NB4 (cell line): Measurements from ENCODE around the gene MOXD1.

ENCODE experiments used
- DNase-seq: peaks from one replicate; pipeline ENCODE4 v3.0.0; 2010; ENCODE audit warnings: low read depth
- H3K4me3 ChIP-seq: one replicate; pipeline ENCODE4 v1.5.1; 2011; ENCODE audit warnings: mild to moderate bottlenecking, low read depth, low read length, moderate library complexity
- MYC ChIP-seq: IDR thresholded peaks from 2 replicates; pipeline ENCODE4 v1.6.1; 2011; ENCODE audit warnings: low read depth, low read length
- POLR2A ChIP-seq: IDR thresholded peaks from 2 replicates; pipeline ENCODE4 v1.6.1; 2011; ENCODE audit warnings: mild to moderate bottlenecking; ENCODE audit not compliant: insufficient read length; ENCODE audit errors: extremely low read depth
- TF ChIP-seq, protein P1 (sequence below): IDR thresholded peaks from one replicate; pipeline ENCODE4 v1.5.1; 2012; ENCODE audit warnings: low read depth, low read length
- TF ChIP-seq, protein P2 (sequence below): IDR thresholded peaks from 2 replicates; pipeline ENCODE4 v1.6.1; 2011; ENCODE audit warnings: low read depth, low read length

MOXD1 gene

DNA sequence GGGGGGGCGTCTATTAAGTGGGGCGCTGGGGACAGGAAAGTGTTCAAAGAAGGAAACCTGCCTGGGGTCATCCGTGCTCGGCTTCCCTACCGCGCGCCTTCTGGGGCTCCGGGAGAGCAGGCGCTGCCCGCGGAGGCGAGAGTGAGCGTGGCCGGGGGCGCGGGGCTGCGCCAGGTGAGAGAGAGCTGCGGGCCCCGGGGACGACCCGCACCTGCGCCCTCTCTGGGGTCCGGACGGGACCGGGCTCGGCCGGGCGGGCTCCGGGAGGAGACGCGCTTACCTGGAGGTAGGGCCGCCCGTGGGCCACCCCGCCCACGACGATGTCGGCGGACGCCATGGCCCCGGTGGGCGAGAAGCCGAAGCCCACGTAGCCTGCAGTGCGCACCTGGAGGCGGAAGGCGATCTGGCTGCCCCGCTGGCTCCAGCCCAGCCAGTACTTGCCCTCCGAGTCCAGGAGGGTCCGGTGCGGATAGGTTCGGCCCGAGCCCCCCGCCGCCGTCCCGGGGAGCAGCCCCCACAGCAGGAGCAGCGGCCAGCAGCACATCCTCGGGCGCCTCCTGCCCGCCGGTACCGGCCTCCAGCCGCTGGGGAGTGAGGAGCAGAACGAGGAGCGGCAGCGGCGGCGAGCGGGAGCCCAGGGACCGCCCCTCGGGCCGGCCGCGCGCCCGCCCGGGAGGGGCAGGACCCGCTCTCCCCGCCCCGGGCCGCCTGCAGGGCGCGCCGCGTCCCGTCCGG lies at the start of gene MOXD1:
Gene MOXD1 (minus strand): TSS at position 593 of the 735 bp plus-strand sequence. CDS start 49 bp downstream, at position 544.
- TF ChIP-seq POLR2A: no peak
- TF ChIP-seq, protein P1, sequence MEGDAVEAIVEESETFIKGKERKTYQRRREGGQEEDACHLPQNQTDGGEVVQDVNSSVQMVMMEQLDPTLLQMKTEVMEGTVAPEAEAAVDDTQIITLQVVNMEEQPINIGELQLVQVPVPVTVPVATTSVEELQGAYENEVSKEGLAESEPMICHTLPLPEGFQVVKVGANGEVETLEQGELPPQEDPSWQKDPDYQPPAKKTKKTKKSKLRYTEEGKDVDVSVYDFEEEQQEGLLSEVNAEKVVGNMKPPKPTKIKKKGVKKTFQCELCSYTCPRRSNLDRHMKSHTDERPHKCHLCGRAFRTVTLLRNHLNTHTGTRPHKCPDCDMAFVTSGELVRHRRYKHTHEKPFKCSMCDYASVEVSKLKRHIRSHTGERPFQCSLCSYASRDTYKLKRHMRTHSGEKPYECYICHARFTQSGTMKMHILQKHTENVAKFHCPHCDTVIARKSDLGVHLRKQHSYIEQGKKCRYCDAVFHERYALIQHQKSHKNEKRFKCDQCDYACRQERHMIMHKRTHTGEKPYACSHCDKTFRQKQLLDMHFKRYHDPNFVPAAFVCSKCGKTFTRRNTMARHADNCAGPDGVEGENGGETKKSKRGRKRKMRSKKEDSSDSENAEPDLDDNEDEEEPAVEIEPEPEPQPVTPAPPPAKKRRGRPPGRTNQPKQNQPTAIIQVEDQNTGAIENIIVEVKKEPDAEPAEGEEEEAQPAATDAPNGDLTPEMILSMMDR: no peak
- TF ChIP-seq, protein P2, sequence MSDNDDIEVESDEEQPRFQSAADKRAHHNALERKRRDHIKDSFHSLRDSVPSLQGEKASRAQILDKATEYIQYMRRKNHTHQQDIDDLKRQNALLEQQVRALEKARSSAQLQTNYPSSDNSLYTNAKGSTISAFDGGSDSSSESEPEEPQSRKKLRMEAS: no peak
- TF ChIP-seq MYC: no peak
- DNase-seq: no peak
- no peak within 1 kb of the TSS for H3K4me3 ChIP-seq

DNA sequence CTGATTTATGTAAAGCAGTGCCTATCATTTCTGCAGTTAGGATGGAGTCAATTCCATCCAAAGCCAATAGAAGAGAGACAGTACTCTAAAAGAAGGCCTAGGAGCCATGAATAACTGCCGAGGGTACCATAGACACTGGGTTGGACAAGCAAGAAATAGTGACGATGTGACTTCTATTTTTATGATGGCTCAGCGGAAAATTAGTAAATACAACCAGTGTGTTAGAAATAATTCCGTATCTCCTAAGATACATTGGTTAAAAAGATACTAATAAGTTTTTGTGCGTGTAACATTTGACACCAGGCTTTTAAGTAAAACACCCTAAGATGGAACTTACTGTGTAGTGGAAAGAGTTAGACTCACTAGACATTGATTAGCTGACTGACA lies 45.6 kb upstream of the MOXD1 start:
- H3K4me3 ChIP-seq: no peak overlapping the region
- TF ChIP-seq, protein P2: no peak
- TF ChIP-seq POLR2A: no peak
- TF ChIP-seq MYC: no peak
- TF ChIP-seq, protein P1: no peak
- DNase-seq: no peak

DNA sequence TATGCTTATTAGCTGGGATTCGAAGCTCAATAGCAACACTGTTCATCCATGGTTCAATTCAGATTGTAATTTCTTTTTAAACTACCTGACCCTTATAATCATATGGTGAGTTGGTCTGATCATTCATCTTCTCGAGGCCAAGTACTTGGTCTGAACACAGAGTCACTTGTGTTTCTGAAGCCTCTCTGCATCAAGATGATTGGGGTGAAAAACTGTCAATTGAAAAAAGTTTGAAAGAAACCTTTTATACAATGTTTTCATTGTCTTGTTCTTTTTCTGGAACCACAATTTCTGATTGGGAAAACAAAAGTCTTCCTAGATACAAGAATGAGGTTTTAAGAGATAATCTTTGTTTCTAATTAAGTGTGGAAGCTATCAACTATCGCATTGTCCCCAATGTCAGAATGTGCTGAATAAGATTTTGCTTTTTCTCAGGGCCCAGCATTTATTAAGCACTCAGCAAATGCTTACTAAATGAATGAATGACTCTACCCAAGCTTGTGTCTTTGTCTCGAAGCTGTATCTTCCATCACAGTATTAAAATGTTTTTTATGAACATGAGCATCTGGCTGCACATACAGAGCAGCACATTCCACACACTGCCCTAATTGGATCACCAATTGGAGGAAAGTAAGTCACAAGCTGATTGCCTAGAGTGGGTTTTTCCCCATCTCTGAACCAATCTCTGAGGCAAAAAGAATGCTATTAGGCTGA lies 45.0 kb upstream of the MOXD1 start:
- no peak for DNase-seq
- TF ChIP-seq POLR2A: no peak
- TF ChIP-seq, protein P1: no peak
- no peak for TF ChIP-seq MYC
- H3K4me3 ChIP-seq: no peak overlapping the region

DNA sequence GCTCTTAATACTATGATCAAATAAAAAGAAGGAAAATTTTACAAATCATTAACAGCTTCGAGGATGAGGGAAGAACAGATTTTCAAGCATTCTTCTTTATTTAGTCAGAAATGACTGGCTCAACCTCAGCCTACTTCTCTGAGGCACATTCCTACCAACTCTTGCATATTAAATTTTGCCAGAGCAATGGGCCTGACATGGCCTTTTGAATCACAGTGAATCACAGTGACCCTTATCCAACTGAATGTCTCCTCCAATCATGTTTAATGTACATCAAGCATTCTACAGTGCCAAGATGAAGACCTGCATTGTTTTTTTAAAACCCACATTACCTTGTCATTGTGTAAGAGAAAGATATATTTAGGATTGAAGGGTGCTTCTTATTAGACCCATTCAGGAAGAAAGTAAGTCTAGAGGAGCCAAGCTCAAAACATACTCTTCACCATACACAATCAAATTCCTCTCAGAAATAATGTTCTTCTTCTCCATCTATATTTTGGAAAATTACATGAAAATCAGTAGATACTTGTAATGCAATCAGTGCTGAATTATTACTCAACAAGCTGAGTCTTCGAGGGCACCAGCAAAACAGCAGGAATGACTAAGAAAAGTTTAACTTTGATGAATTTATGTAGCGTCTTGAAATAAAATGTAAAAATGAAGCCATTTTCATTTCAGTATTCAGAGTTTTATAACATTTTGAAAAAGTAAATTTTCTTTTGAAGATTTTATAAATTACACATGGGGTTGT lies 44.1 kb upstream of the MOXD1 start:
- TF ChIP-seq, protein P1: no peak
- TF ChIP-seq, protein P2: no peak
- TF ChIP-seq MYC (no peak), POLR2A (no peak)
- no peak overlapping the region for H3K4me3 ChIP-seq
- DNase-seq: no peak

DNA sequence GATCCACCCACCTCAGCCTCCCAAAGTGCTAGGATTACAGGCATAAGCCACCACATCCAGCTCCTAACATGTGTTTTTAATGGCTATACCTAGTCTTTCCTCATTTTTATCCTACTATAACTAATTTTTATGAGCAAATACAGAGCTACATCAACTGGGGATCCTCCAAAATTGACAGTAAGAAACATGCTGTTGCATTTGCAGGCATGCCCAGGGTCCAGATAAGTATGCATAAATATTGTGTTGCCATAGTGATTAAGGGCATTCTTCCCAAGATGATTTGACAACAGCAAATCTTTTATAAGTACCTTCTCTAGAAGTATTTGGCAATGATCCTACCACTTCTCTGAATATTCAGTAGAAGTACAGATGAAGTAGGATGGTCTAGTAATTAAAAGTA lies 41.9 kb upstream of the MOXD1 start:
- no peak for DNase-seq
- TF ChIP-seq POLR2A: no peak
- TF ChIP-seq MYC: no peak
- TF ChIP-seq, protein P2: no peak
- TF ChIP-seq, protein P1: no peak
- no peak overlapping the region for H3K4me3 ChIP-seq
